ENCODE data around the gene ITSN2. TPM values are rescaled to one million over a fixed set of nuclear protein-coding genes. Genes with fewer than 3 reads are reported as not detected.
A peak's percentile ranks its signal among the peaks of the same experiment; 100 is the strongest.
"Not testable (repeated sequence)": the region's sequence is repeated elsewhere in the genome, so short reads cannot be mapped to it uniquely, and the experiment has no call there.

The ITSN2 gene
- total RNA-seq, 1 experiment from 2014 or later: 21.9 TPM

DNA sequence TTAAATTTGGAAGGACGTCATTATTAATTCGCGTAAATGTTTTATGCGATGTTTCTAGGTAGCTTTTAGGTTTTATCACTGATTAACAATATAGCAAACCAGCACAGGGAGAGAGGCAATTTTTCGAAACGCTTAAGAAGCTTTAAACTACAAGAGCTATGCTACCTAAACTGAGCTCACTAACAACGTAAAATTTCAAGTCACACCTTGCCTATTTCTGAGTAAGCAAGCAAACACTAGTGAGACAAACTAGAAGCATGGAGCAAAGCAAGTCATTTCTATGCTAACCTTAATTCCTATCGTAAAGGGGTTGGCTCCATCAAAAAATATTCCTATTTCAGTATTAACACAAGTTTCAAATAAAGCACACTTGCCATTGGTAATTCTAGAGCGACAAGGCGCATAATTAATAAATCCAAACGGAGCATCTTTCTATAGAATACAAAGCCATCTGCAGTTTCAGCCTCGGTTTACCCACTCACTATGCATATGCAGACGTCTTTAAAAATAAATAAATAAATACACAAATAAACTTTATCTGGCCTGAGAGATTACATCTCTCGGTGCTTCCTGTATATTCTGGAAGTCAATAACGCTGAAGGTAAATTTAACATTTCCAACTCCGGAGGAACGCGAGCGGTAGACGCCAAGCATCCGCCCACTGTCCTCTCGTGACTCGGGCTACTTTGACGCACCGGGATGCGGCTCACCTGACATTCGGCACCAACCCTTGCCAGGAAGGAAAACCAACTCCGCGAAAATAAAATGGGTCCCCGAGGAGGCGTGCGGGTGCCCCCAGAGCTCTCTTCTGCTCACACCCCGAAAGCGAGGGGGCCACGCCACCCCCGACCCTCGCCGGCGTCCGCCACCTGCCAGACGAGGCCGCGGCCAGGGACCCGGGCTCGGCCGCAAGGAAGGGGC is 947 bp downstream of the ITSN2 start:
- peaks cover 51% of the 10 kb centered on the region for H3K79me2 ChIP-seq (ENCODE audit: low read length)
- H3K27me3 ChIP-seq (ENCODE audit: low read length): no peaks in the 10 kb centered on the region
- ATAC-seq (peak; percentile 42), DNase-seq (peak; percentile 34)
- peak overlapping the region; percentile 89 for H3K9ac ChIP-seq (ENCODE audit: low read length)
- no peaks in the 10 kb centered on the region for H3K9me2 ChIP-seq (replicated peaks; ENCODE audit: low read length)
- H2AFZ ChIP-seq (ENCODE audit: low read length): peak overlapping the region; percentile 98
- peak overlapping the region; percentile 84 for H3K4me3 ChIP-seq (ENCODE audit: low read length)
- H3K9me3 ChIP-seq (ENCODE audit: low read length): no peaks in the 10 kb centered on the region
- TSS peak; percentile 57 for BruUV-seq (replicated peaks)
- H3F3A ChIP-seq (ENCODE audit: low read length, unreplicated experiment): no peaks in the 10 kb centered on the region
- CTCF ChIA-PET: no interaction called here
- H3K27ac ChIP-seq (ENCODE audit: low read length): peak overlapping the region; percentile 65; the same call in 1 of the 2 replicates
- H3K36me3 ChIP-seq (ENCODE audit: low read depth, low read length): no peaks in the 10 kb centered on the region
- peaks cover 15% of the 10 kb centered on the region for H3K4me1 ChIP-seq (ENCODE audit: insufficient read depth, low read length)
- peak overlapping the region; percentile 91 for H3K4me2 ChIP-seq (ENCODE audit: low read length)
- POLR2A ChIA-PET (ENCODE audit: unreplicated experiment): interaction anchor here (0.7 kb wide), 2 partner anchors 11 to 13 kb away, joined by 3 to 5 read pairs; no protein-coding TSS in a partner anchor
- TF ChIP-seq EZH2phosphoT487 (IDR thresholded peaks at IDR 0.05; ENCODE audit: borderline replicate concordance, low read length) (no peak), EZH2 (IDR thresholded peaks at IDR 0.05; ENCODE audit: low read length, unreplicated experiment) (no peak)
- TF ChIP-seq, protein P1, sequence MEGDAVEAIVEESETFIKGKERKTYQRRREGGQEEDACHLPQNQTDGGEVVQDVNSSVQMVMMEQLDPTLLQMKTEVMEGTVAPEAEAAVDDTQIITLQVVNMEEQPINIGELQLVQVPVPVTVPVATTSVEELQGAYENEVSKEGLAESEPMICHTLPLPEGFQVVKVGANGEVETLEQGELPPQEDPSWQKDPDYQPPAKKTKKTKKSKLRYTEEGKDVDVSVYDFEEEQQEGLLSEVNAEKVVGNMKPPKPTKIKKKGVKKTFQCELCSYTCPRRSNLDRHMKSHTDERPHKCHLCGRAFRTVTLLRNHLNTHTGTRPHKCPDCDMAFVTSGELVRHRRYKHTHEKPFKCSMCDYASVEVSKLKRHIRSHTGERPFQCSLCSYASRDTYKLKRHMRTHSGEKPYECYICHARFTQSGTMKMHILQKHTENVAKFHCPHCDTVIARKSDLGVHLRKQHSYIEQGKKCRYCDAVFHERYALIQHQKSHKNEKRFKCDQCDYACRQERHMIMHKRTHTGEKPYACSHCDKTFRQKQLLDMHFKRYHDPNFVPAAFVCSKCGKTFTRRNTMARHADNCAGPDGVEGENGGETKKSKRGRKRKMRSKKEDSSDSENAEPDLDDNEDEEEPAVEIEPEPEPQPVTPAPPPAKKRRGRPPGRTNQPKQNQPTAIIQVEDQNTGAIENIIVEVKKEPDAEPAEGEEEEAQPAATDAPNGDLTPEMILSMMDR (conservative IDR thresholded peaks at IDR 0.05; ENCODE audit: low read depth, low read length): no peak
- H4K20me1 ChIP-seq (ENCODE audit: low read length): peaks cover 12% of the 10 kb centered on the region; the same call in 1 of the 2 replicates
- intact Hi-C loops (cut with micrococcal nuclease): no loop called here

DNA sequence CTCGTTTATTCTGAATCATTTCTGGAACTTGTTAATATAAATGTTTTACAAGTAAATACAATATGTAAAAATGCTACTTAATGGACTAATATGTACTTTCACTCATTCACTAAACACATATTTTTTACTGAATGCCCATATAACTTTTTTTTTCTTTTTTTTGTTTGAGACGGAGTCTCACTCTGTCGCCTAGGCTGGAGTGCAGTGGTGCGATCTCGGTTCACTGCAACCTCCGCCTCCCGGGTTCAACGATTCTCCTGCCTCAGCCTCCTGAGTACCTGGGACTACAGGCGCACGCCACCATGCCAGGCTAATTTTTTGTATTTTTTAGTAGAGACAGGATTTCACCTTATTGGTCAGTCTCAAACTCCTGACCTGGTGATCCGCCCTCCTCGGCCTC is 2.6 kb downstream of the ITSN2 start:
- Histone ChIP-seq H3K4me2 (ENCODE audit: low read length) (peak overlapping the region; percentile 91; the same call in 1 of the 2 replicates), H4K20me1 (ENCODE audit: low read length) (peaks cover 12% of the 10 kb centered on the region; the same call in 1 of the 2 replicates), H3K4me1 (ENCODE audit: insufficient read depth, low read length) (peaks cover 15% of the 10 kb centered on the region), H3K79me2 (ENCODE audit: low read length) (peaks cover 67% of the 10 kb centered on the region)
- POLR2A ChIA-PET (ENCODE audit: unreplicated experiment); H3K9me3 ChIP-seq (ENCODE audit: low read length); H3K27me3 ChIP-seq (ENCODE audit: low read length); CTCF ChIA-PET; BruUV-seq (replicated peaks); H3F3A ChIP-seq (ENCODE audit: low read length, unreplicated experiment); H2AFZ ChIP-seq (ENCODE audit: low read length); H3K36me3 ChIP-seq (ENCODE audit: low read depth, low read length); ATAC-seq; H3K27ac ChIP-seq (ENCODE audit: low read length); H3K4me3 ChIP-seq (ENCODE audit: low read length); H3K9ac ChIP-seq (ENCODE audit: low read length); intact Hi-C loops (cut with micrococcal nuclease); H3K9me2 ChIP-seq (replicated peaks; ENCODE audit: low read length); DNase-seq: not testable (repeated sequence)

DNA sequence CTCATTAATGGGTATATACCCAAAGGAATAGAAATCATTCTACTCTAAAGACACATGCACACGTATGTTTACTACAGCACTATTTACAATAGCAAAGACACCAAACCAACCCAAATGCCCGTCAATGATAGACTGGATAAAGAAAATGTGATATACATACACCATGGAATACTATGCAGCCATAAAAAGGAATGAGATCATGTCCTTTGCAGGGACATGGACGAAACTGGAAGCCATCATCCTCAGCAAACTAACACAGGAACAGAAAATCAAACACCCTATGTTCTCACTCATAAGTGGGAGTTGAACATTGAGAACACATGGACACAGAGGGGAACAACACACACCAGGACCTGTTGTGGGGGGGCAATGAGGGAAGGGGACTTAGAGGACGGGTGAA is 3.2 kb downstream of the ITSN2 start:
- Histone ChIP-seq H3K4me1 (ENCODE audit: insufficient read depth, low read length) (peaks cover 15% of the 10 kb centered on the region), H4K20me1 (ENCODE audit: low read length) (peaks cover 12% of the 10 kb centered on the region; the same call in 1 of the 2 replicates), H3K79me2 (ENCODE audit: low read length) (peaks cover 74% of the 10 kb centered on the region)
- H3K27me3 ChIP-seq (ENCODE audit: low read length); ATAC-seq; CTCF ChIA-PET; DNase-seq; BruUV-seq (replicated peaks); H3K4me2 ChIP-seq (ENCODE audit: low read length); H3K4me3 ChIP-seq (ENCODE audit: low read length); H3K9me3 ChIP-seq (ENCODE audit: low read length); H3K9ac ChIP-seq (ENCODE audit: low read length); H3K27ac ChIP-seq (ENCODE audit: low read length); H2AFZ ChIP-seq (ENCODE audit: low read length); POLR2A ChIA-PET (ENCODE audit: unreplicated experiment); H3K36me3 ChIP-seq (ENCODE audit: low read depth, low read length); H3K9me2 ChIP-seq (replicated peaks; ENCODE audit: low read length); intact Hi-C loops (cut with micrococcal nuclease); H3F3A ChIP-seq (ENCODE audit: low read length, unreplicated experiment): not testable (repeated sequence)
